WERI-Rb-1 (cell line): ENCODE data around the gene LYPD6B.

ENCODE experiments used
- DNase-seq: peaks from one replicate; pipeline ENCODE4 v3.0.0-alpha.2; 2020
- H3K27ac ChIP-seq: fragments of 250-450 bp; sonication (Bioruptor Pico); 2 replicates; pipeline ENCODE4 v1.5.1; 2020; ENCODE audit warnings: mild to moderate bottlenecking, moderate library complexity
- H3K27me3 ChIP-seq: fragments of 250-450 bp; sonication (Bioruptor Pico); 2 replicates; pipeline ENCODE4 v1.5.1; 2021; ENCODE audit warnings: mild to moderate bottlenecking, low read depth, moderate library complexity; ENCODE audit not compliant: insufficient read depth, severe bottlenecking
- H3K36me3 ChIP-seq: fragments of 250-450 bp; sonication (Bioruptor Pico); 2 replicates; pipeline ENCODE4 v1.5.1; 2020; ENCODE audit warnings: mild to moderate bottlenecking, moderate library complexity
- H3K4me3 ChIP-seq: 2 replicates; pipeline ENCODE4 v1.5.1; 2011; ENCODE audit warnings: low read depth, mild to moderate bottlenecking, control low read depth, low read length
- H3K9me3 ChIP-seq: fragments of 250-450 bp; sonication (Bioruptor Pico); 2 replicates; pipeline ENCODE4 v1.5.1; 2021; ENCODE audit warnings: mild to moderate bottlenecking, moderate library complexity; ENCODE audit not compliant: severe bottlenecking
- TF ChIP-seq, protein P1 (sequence below): IDR thresholded peaks from 2 replicates; pipeline ENCODE4 v1.5.1; 2011; ENCODE audit warnings: low read depth, mild to moderate bottlenecking, control low read depth, inconsistent platforms, low read length

LYPD6B gene

DNA sequence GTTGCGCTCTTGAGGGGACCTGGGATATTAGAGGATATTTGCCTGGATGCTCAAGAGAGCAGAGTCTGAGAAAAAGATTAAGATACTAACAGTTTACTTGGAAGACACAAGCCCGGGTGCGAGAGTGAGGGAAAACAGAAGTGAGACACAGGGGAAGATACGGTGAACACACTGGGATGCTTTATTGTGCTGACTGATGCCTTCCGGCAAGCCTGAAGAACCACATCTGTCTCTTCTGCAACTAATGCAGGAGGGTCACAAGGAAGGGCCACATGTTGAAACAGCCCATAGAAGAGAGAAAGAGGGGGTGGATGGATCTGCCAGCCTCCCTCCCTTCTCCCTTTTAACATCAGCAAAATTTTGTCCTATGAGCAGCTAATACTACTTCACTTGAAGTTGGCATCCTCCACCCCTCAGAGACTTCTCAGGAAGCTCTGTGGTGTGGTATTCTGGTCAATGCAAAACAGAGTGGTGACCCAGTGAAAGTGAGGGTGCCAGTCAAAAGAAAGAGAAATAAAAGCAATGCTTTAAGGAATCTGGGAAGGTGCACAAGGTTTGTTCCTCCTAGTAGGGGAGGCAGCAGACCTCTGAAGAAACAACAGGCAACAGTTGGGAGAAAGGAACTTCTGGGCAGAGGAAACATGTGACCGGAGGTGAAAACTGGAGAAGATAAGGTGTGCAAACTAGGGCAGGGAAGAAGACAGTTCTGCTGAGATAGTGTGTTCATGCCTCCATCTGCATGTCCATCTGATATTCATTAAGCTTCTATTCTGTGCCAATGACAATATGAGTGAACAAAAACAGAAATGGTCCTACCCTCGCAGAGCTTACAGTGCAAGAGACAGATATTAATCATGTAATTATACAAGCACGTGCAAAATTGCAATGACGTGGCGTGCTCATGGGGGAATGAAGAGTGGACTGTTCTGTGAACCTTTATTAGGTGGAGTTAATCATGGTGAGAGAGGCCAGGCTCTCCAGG lies 107.1 kb downstream of the LYPD6B start:
- H3K27ac ChIP-seq, result no peak overlapping the region
- H3K36me3 ChIP-seq, result no peaks in the 10 kb centered on the region
- H3K9me3 ChIP-seq, result no peaks in the 10 kb centered on the region
- DNase-seq, result no peak
- peaks cover 10% of the 10 kb centered on the region for H3K27me3 ChIP-seq
- TF ChIP-seq, protein P1, sequence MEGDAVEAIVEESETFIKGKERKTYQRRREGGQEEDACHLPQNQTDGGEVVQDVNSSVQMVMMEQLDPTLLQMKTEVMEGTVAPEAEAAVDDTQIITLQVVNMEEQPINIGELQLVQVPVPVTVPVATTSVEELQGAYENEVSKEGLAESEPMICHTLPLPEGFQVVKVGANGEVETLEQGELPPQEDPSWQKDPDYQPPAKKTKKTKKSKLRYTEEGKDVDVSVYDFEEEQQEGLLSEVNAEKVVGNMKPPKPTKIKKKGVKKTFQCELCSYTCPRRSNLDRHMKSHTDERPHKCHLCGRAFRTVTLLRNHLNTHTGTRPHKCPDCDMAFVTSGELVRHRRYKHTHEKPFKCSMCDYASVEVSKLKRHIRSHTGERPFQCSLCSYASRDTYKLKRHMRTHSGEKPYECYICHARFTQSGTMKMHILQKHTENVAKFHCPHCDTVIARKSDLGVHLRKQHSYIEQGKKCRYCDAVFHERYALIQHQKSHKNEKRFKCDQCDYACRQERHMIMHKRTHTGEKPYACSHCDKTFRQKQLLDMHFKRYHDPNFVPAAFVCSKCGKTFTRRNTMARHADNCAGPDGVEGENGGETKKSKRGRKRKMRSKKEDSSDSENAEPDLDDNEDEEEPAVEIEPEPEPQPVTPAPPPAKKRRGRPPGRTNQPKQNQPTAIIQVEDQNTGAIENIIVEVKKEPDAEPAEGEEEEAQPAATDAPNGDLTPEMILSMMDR, result no peak
- H3K4me3 ChIP-seq, result no peak overlapping the region

DNA sequence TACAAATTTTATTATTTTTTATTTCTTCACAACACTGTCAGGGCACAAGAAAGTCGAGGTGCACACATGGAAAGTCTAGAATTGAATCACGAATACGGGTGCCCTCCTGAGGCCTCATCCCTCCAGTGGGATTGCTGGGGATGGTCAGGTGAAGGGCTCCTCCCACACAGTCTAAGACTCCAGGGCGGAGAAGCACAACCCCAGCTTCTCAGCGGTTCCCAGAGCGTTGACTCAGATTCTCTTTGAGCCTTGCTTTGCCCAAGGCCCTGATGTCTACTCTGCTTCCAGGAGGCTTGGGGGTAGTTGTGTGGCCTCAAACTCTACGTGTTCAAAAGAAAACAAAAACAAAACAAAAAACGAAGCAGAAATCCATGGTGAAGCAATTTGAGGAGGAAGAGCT lies 108.4 kb downstream of the LYPD6B start:
- no peak overlapping the region for H3K27ac ChIP-seq
- no peak overlapping the region for H3K4me3 ChIP-seq
- no peaks in the 10 kb centered on the region for H3K9me3 ChIP-seq
- no peaks in the 10 kb centered on the region for H3K36me3 ChIP-seq
- TF ChIP-seq, protein P1, result no peak
- H3K27me3 ChIP-seq, result peaks cover 11% of the 10 kb centered on the region
- DNase-seq, result no peak

DNA sequence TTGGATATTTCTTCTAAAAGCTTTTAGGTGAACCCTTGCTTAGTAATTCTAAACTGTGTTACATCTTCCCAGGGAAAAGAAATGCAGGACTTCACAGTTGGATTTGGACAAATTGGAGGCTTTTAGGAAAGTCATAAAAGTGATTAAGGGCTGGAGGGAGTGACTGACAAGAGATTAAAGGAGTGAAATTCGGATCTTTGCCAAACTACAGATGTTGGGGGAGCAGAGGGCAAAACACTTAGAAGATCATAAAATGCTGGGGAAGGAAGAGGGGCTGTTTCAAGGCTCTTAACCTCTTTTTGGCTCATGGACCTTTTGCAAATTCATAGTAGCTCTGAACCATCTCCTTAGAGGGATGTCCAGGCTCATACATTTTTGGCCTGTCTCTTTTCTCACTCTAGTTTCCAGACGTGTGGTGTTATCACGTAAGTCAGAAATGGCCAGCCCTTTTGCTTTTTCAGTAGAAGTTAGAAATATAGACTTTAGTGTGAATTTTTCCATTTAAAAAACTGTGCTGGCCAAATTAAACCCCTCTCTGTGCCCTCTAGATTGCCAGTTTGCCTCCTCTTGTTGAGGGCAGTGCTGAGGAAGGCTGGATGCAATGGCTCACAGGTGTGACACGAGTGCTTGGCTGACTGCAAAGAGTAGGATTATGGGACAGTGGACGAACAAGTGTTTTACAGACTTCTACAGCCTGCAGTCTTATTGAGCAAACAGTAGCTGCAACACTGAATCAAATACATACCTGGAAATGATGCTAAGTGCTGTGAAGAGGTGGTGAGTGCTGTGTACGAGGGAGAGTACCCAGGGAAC lies 109.9 kb downstream of the LYPD6B start:
- no peaks in the 10 kb centered on the region for H3K9me3 ChIP-seq
- TF ChIP-seq, protein P1, result no peak

DNA sequence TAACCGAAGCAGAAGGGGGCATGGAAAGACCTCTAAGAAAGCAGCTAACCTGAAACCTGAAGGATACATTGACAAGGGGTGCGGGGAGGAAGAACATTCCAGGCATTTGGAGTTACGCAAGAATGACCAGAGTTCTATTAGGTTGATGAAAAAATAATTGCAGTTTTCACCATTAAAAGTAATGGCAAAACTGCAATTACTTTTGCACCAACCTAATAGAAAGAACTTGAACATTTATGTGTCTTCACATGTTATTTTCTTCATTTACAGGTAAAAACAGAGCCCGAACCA lies 110.5 kb downstream of the LYPD6B start:
- TF ChIP-seq, protein P1, result no peak
- H3K27ac ChIP-seq, result no peak overlapping the region
- H3K36me3 ChIP-seq, result no peaks in the 10 kb centered on the region
- no peak overlapping the region for H3K4me3 ChIP-seq
- DNase-seq, result no peak
- peaks cover 21% of the 10 kb centered on the region for H3K27me3 ChIP-seq
- no peaks in the 10 kb centered on the region for H3K9me3 ChIP-seq

More for the DNA sequence above, 109.9 kb downstream of the LYPD6B start:
- Histone ChIP-seq H3K4me3 (no peak overlapping the region), H3K27ac (no peak overlapping the region), H3K36me3 (no peaks in the 10 kb centered on the region), H3K27me3 (peaks cover 21% of the 10 kb centered on the region)
- DNase-seq, result no peak

DNA sequence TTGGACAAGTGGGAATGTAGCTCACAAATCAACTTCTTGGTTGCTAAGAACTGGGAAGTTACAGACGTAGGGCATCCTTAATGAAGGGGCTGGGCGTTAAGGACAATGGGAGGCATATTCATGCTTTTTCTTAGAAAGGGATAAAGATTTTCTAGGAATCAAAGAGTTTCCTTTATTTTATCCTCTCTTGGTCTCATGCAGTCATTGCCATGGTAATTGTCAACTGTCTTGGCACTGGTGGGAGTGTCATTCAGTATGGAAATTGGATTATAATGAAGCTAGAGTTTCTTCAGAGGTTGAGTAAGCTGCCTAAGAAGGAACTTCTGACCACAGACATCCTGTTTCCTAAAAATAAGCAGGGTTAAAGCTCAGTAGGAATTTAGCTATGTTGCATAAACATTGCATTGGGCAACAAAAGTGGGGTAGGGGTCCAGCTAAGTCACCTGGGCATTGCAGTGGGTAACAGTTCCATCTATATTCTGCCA lies 114.0 kb downstream of the LYPD6B start:
- Histone ChIP-seq H3K27me3 (peaks cover 31% of the 10 kb centered on the region), H3K9me3 (no peaks in the 10 kb centered on the region), H3K27ac (no peak overlapping the region), H3K4me3 (no peak overlapping the region), H3K36me3 (no peaks in the 10 kb centered on the region)
- DNase-seq, result no peak
- TF ChIP-seq, protein P1, result no peak
